ENCODE measurements around the gene OTOG.

- no peak for TF ChIP-seq ARNT (IDR thresholded peaks at IDR 0.05)
- TF ChIP-seq ELF4 (IDR thresholded peaks at IDR 0.05), result no peak
- TF ChIP-seq SP1 (IDR thresholded peaks at IDR 0.05), result no peak
- no peak for TF ChIP-seq NFRKB (IDR thresholded peaks at IDR 0.05)
- TF ChIP-seq FOXA1 (IDR thresholded peaks at IDR 0.05), result no peak
- TF ChIP-seq FOXM1 (IDR thresholded peaks at IDR 0.05; ENCODE audit: borderline replicate concordance), result no peak
- no peak for TF ChIP-seq ZNF384 (IDR thresholded peaks at IDR 0.05)
- TF ChIP-seq FOXK2 (IDR thresholded peaks at IDR 0.05), result no peak
- no peak for TF ChIP-seq HDGF (IDR thresholded peaks at IDR 0.05; ENCODE audit: borderline replicate concordance)
- TF ChIP-seq BHLHE40 (IDR thresholded peaks at IDR 0.05; ENCODE audit: borderline replicate concordance), result no peak
- no peak for TF ChIP-seq LEF1 (IDR thresholded peaks at IDR 0.05; ENCODE audit: borderline replicate concordance)
- TF ChIP-seq SUZ12 (IDR thresholded peaks at IDR 0.05), result no peak
- no peak for TF ChIP-seq TARDBP (IDR thresholded peaks at IDR 0.05)
Measured at GRCh38 chr11:17533778-17534415, 13.2 kb upstream of the OTOG start.

Measured in HEK293T (cell line).